NOMO-1 treated with dmso at 0.1 percent for 144 hours (cell line): ENCODE data around the gene FAM156B.
A peak's percentile ranks its signal among the peaks of the same experiment; 100 is the strongest.
"Not testable (repeated sequence)": the region's sequence is repeated elsewhere in the genome, so short reads cannot be mapped to it uniquely, and the experiment has no call there.

ENCODE experiments used
- DNase-seq: peaks from one replicate; lab custom pipeline; 2025; ENCODE audit not compliant: unreplicated experiment; lab: John Stamatoyannopoulos, UW

FAM156B gene

GRCh38 chrX:52914704-52915103, 17.6 kb downstream of the FAM156B start:
- DNase-seq = not testable (repeated sequence)

- DNase-seq = peak; percentile 55
Observed at GRCh38 chrX:52923781-52924241, 26.7 kb downstream of the FAM156B start.

DNA sequence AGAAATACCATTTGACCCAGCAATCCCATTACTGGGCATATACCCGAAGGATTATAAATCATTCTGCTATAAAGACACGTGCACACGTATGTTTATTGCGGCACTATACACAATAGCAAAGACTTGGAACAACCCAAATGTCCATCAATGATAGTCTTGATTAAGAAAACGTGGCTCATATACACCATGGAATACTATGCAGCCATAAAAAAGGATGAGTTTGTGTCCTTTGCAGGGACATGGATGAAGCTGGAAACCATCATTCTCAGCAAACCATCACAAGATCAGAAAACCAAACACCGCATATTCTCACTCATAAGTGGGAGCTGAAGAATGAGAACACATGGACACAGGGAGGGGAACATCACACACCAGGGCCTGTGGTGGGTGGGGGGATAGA, 33.1 kb downstream of the FAM156B start:
- not testable (repeated sequence) for DNase-seq

GRCh38 chrX:52933213-52933612, 36.1 kb downstream of the FAM156B start:
- no peak for DNase-seq

DNA sequence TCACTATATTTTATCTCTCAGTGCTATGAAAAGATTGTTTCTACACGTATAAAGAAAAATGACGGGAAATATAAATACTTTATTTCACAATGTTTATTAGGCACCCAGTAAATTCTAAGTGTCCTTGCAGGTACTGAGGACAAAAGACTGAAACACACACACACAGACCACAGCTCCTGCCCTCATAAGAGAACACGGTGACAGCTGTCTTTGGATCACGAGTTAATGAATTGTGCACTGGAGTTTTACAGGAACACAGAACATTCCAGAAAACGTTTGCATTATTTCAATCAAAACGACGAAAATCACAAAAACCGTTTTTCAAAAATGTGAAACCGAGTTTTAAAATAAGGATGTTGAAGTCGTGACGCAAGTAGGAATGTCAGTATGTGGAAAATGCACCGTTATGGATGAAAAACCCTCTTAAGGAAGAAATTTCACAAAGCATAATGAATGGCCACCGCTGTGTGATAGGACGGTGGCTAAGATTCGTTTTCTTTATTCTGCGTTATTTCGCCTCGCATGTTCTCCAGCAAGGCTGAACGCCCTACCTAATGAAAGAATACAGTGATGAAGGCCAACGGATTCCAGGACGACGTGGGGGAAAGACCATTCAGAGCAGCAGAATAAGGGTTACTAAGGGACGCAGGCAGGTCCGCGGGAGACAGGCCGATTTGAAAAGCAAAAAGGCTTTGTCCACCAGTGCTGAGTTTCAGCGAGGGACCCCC, 37.0 kb downstream of the FAM156B start:
- DNase-seq = peak; percentile 71

GRCh38 chrX:52934704-52935469, 37.8 kb downstream of the FAM156B start:
- DNase-seq = peak; percentile 96

DNA sequence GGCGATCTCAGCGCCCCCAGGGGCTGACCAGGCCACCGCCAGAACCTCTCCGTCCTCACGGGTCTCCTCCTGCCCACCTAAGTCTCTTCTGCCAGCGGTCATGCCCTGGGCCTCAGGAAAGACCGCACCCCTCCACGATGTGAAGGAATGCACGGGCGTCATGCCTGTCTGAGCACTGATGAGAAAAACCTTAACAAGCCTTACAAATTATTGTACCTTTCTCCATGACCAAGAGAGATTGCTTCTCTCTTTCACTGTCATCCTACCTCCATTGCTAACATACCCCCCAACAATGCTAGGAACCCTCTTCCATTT, 38.3 kb downstream of the FAM156B start:
- DNase-seq = not testable (repeated sequence)

- DNase-seq = not testable (repeated sequence)
Observed at GRCh38 chrX:52940704-52941103, 43.6 kb downstream of the FAM156B start.

DNA sequence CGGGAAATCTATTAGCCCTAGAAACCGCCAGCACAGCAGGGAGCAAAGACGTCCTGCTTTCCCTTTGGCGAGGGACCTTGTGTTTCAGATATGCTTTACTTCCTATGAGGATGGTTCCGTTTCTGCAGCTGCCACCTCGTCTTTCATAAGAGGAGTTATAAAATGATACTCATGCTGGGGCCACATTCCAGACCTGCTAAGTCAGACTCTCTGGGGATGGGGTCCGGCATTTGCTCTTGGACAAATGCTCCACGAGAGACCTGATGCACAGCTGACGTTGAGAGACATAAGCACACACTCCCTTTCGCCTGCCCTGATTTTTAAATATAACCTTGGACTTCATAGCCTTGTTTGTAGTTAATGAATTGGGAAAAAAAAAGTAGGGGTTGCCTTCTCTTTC, 44.6 kb downstream of the FAM156B start:
- DNase-seq = not testable (repeated sequence)

GRCh38 chrX:52945838-52946494, 48.8 kb downstream of the FAM156B start:
- DNase-seq = not testable (repeated sequence)

GRCh38 chrX:52947501-52947900, 50.4 kb downstream of the FAM156B start:
- not testable (repeated sequence) for DNase-seq

- not testable (repeated sequence) for DNase-seq
Observed at GRCh38 chrX:52948265-52948664, 51.1 kb downstream of the FAM156B start.

- not testable (repeated sequence) for DNase-seq
Observed at GRCh38 chrX:52949325-52949724, 52.2 kb downstream of the FAM156B start.

DNA sequence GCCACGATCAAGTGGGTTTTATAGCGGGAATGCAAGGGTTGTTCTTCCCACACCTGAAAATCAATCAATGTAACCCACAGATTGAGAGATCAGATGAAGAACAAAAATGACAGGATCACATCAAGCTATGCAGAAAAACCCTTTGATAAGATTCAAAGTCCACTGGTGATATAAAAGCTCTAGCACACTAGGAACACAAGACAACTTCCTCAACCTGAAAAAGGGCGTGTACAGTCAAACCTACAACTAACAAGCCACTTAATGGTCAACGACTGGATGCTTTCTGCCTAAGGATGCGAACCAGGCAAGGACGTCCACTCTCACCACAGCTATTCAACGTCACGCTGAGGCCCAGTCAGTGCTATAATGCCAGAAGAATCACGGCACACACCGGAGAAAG, 52.8 kb downstream of the FAM156B start:
- not testable (repeated sequence) for DNase-seq
